ENCODE measurements around the gene EPS8. TPM values are rescaled to one million over a fixed set of nuclear protein-coding genes. Genes with fewer than 3 reads are reported as not detected.

The EPS8 gene
- total and polyA plus RNA-seq, 12 donors, result 11.4 to 76.8 (median 26.7) TPM

- Histone ChIP-seq H3K9me3 (replicated peaks in 1 of 3) (no peaks in the 10 kb centered on the region), H3K4me1 (replicated peaks in 1 of 2) (no peaks in the 10 kb centered on the region), H3K27me3 (no peaks in the 10 kb centered on the region), H3K36me3 (replicated peaks in 1 of 2) (no peaks in the 10 kb centered on the region), H3K4me3 (no peak overlapping the region), H3K27ac (no peak overlapping the region)
- TF ChIP-seq POLR2A (IDR thresholded peaks at IDR 0.05) (no peak), CTCF (IDR thresholded peaks at IDR 0.05) (no peak)
- no peak for DNase-seq
- intact Hi-C loops (cut with DNase I), result no loop called here
- 86 to 89% (median 88%) methylated on average over 3 of the region's 3 CpGs for WGBS, 4 donors
Observed at GRCh38 chr12:15670756-15671155, 118.4 kb downstream of the EPS8 start.

- no peaks in the 10 kb centered on the region for H3K27me3 ChIP-seq
- no peak overlapping the region for H3K4me3 ChIP-seq
- TF ChIP-seq POLR2A (IDR thresholded peaks at IDR 0.05) (no peak), CTCF (IDR thresholded peaks at IDR 0.05) (no peak)
- H3K9me3 ChIP-seq (replicated peaks in 1 of 3), result no peaks in the 10 kb centered on the region
- no peak for DNase-seq
- WGBS, 4 donors, result 90 to 95% (median 95%) methylated on average over 3 of the region's 3 CpGs
- H3K36me3 ChIP-seq (replicated peaks in 1 of 2), result no peaks in the 10 kb centered on the region
- H3K4me1 ChIP-seq (replicated peaks in 1 of 2), result no peaks in the 10 kb centered on the region
- no peak overlapping the region for H3K27ac ChIP-seq
- intact Hi-C loops (cut with DNase I), result no loop called here
Observed at GRCh38 chr12:15669256-15669948, 119.8 kb downstream of the EPS8 start.

GRCh38 chr12:15664491-15664890, 124.7 kb downstream of the EPS8 start:
- no peak overlapping the region for H3K27ac ChIP-seq
- intact Hi-C loops (cut with DNase I), result no loop called here
- no peaks in the 10 kb centered on the region for H3K4me1 ChIP-seq (replicated peaks in 1 of 2)

More at GRCh38 chr12:15664491-15664890, 124.7 kb downstream of the EPS8 start:
- Histone ChIP-seq H3K9me3 (replicated peaks in 1 of 3) (no peaks in the 10 kb centered on the region), H3K27me3 (no peaks in the 10 kb centered on the region), H3K4me3 (no peak overlapping the region), H3K36me3 (replicated peaks in 1 of 2) (no peaks in the 10 kb centered on the region)
- TF ChIP-seq POLR2A (IDR thresholded peaks at IDR 0.05) (no peak), CTCF (IDR thresholded peaks at IDR 0.05) (no peak)
- 90 to 95% (median 93%) methylated on average over 5 of the region's 5 CpGs for WGBS, 4 donors
- no peak for DNase-seq

All from adrenal gland (tissue), 12 donors.